ENCODE measurements around the gene UBASH3B. TPM values are rescaled to one million over a fixed set of nuclear protein-coding genes. Genes with fewer than 3 reads are reported as not detected.

The UBASH3B gene
- total RNA-seq, 1 donor = 23.2 TPM

DNA sequence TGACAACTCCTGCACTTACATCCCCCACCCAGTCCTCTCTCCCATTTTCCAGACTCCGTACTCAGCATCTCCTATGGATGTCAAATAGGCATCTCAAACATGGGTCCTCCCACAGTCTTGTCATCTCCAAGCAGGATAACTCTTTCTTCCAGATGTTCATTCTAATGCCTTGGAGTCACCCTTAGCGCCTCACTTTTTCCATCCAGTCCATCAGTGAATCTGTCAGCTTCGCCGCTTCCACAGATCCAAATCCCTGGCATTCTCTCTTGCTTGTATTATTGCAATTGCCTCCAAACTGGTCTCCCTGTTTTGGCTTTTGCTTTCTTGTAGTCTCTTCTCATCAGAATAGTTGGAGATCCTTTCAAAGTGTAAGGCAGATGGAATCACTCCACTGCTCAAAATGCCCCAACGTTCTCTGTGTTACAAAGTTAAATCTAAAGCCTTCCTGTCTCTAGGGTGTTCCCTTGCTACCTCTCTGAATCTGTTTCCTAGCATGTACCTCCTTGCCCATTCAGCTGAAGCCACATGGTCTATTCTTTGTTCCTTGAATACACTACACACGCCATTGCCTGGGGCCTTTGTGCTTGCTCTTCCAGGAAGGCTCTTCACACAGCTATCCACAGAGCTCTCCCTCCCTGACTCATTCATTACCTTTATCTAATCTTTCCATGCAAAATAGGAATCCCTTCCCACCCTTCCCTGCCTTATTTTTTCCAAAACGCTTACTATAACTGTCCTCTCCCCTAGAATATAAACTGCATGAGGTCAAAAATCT is 64.8 kb downstream of the UBASH3B start:
- DNase-seq (ENCODE audit: low read depth) = peak; percentile 47
- H3K4me3 ChIP-seq (ENCODE audit: low read depth, low read length) = no peak overlapping the region
- TF ChIP-seq, protein P1, sequence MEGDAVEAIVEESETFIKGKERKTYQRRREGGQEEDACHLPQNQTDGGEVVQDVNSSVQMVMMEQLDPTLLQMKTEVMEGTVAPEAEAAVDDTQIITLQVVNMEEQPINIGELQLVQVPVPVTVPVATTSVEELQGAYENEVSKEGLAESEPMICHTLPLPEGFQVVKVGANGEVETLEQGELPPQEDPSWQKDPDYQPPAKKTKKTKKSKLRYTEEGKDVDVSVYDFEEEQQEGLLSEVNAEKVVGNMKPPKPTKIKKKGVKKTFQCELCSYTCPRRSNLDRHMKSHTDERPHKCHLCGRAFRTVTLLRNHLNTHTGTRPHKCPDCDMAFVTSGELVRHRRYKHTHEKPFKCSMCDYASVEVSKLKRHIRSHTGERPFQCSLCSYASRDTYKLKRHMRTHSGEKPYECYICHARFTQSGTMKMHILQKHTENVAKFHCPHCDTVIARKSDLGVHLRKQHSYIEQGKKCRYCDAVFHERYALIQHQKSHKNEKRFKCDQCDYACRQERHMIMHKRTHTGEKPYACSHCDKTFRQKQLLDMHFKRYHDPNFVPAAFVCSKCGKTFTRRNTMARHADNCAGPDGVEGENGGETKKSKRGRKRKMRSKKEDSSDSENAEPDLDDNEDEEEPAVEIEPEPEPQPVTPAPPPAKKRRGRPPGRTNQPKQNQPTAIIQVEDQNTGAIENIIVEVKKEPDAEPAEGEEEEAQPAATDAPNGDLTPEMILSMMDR (IDR thresholded peaks at IDR 0.05; ENCODE audit: insufficient read depth, low read length) = no peak

DNA sequence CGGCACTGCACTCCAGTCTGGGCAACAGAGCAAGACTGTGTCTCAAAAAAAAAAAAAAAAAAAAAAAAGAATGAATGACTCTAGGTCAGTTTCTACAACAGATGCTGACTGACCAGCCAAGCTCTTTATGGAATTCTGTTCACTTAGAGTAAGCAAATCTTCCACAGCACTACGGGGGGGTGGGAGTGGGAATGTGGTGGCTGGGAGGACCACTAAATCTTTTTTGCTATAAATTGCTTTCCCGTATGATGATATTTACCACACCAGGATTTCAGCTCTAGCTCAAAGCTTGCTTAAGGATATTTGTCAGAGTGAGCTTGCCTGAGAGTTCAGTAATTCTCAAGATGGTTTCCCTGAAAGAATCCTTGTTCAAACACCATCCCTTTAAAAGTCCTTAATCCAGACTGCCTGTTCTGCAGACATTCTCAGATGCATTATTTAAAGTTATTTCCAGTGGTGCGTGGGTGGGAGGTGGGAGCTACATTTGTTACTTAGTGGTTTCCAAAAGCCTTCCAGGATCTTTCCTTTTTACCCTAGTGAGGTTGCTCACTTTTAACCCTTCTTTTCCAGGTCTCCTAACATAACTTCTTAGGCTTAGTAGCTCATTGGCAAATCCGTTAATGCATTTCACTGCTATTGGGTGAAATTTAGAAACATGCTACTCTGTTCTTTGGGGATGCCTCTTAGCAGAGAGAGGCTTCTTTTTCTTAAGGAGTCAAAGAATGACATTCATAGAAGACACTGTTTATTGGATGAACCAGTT is 65.9 kb downstream of the UBASH3B start:
- DNase-seq (ENCODE audit: low read depth) = no peak
- TF ChIP-seq, protein P1 (IDR thresholded peaks at IDR 0.05; ENCODE audit: insufficient read depth, low read length) = no peak
- H3K4me3 ChIP-seq (ENCODE audit: low read depth, low read length) = no peak overlapping the region

DNA sequence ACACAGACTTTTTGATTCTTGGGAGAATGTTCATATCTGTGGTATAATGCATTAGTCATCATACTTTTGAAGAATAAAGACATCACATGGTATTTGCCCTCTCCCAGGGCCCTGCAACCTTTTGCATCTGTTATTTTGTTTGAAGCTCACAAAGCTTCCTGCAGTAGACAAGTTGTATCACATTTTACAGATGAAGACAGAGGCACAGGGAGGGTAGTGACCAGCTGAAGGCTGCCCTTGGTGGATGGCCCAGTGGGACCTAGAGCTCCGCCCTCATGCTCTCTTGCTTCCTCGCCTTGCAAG is 66.4 kb downstream of the UBASH3B start:
- DNase-seq (ENCODE audit: low read depth) = peak; percentile 73
- H3K4me3 ChIP-seq (ENCODE audit: low read depth, low read length) = no peak overlapping the region
- TF ChIP-seq, protein P1 (IDR thresholded peaks at IDR 0.05; ENCODE audit: insufficient read depth, low read length) = no peak

DNA sequence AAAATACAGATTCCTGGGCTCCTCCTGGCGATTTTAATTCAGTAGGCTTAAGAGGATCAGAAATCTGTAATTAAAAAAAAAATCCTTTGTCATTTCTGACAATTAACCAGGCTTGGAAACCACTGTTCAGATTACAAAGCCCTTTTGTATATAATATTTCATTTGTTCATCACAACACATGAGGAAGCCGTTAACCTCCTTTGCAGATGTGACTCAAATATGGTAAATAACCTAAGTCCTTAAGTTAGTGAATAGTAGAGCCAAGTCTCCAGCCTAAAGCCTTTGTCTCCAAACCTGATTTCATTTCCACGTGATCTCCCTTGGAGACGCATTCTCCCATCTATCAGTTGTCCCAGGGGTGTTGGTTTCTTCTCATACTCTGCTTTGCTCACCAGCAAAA is 67.6 kb downstream of the UBASH3B start:
- TF ChIP-seq, protein P1 (IDR thresholded peaks at IDR 0.05; ENCODE audit: insufficient read depth, low read length) = no peak
- no peak for DNase-seq (ENCODE audit: low read depth)
- no peak overlapping the region for H3K4me3 ChIP-seq (ENCODE audit: low read depth, low read length)

DNA sequence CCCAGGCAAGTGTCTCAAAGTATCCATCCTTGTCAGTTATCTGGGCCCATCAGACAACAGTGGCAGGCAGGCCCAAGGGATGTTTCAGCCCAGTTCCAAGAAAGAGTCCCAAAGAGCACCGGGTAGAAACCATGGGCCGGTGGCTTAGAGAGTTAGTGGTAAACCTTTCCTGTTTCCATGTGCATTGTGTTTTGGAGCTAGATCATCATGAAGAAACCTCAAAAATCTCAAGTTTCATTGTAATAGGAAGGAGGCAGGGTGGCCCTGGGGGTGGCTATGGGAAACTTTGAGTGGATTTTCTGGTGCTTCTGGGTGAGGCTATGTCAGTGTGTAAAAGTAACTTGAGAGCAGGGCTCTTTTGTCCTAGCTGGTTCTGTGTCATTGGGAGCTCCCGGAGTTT is 68.1 kb downstream of the UBASH3B start:
- TF ChIP-seq, protein P1 (IDR thresholded peaks at IDR 0.05; ENCODE audit: insufficient read depth, low read length) = no peak
- no peak for DNase-seq (ENCODE audit: low read depth)
- no peak overlapping the region for H3K4me3 ChIP-seq (ENCODE audit: low read depth, low read length)

DNA sequence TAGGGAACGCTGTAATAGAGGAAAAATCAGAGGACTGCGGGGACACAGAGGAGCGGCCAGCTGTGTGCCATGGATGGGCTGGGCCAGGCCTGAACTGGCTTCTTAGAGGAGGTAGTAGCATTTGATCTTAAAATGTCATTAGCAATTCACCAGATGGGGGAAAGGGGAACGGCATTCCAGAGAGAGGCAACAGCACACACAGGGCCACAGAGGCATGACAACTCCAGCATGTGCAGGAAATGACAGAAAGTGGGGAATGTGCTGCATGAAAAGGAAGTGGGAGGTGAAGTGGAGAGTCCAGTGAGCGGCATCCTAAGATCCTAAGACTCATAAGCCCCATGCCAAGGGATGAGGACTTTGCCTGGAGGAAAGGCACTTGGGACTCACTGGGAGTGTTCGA is 69.0 kb downstream of the UBASH3B start:
- TF ChIP-seq, protein P1 (IDR thresholded peaks at IDR 0.05; ENCODE audit: insufficient read depth, low read length) = no peak
- no peak overlapping the region for H3K4me3 ChIP-seq (ENCODE audit: low read depth, low read length)
- no peak for DNase-seq (ENCODE audit: low read depth)
